GM20431 (cell line): Measurements from ENCODE around the gene RASL11B.

Source experiments
- in situ Hi-C: fragments of 300-500 bp; cut with MseI, MboI; formaldehyde crosslinking; loops from one replicate; pipeline ENCODE4 v1.15.0; 2020; ENCODE audit warnings: low sequenced_read_pairs; ENCODE audit not compliant: unreplicated experiment

Gene RASL11B

DNA sequence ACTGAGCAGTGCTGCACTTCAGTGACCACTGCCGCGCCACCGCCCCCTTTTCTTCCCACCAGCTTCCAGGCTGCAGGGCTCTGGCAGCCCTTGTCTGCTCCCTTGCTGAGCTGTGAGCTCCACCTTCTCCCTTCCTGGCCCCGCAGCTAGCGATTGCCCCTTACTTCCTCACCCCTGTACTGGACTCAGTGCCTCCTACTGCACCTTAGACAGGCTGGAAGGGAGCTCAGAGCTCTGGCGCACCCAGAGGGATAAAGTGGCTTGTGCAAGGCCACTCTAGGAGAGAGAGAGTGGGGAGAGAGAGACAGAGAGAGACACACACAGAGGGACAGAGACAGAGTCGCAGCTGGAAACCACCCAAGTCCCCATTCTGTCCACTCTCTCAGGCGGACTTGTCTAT, 6.0 kb downstream of the RASL11B start:
- in situ Hi-C loops: no loop called here

DNA sequence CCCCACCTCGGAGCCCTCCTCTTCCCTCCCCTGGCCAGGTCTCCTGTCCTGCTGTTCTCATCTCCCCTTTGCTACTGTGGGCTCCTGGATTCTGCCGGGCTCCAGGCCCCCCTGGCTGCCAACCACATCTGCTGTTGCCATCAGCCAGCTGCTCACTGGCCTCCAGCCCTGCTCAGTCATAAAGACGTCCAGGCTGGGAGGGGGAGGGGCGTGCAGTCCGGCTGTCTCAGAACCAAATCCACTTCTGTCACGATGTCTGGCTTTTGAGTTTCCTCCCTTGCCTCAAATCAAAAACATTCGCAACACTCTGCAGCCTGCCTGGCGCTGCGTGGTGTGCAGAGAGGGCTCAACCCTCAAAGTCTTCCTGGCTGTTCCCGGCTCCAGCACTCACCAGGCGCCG, 7.1 kb downstream of the RASL11B start:
- in situ Hi-C loops: no loop called here

DNA sequence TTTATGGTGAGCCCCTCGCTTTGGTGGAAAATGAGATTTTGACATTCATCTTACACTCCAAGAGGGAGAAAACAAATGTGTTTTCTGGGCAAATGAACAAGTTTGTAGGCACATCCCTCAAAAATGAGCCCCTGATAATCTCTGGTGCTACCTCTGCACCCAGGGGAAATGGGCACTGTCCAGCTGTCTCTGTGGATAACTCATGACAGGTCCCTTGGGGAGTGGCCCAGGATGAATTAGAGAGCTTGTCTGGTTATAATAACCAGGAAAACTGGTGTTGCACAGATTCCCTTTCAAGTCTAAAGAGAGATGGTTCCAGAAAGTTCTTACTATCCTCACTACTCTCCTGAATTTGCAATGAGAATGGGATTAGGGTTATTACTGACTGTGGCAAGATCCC, 7.5 kb downstream of the RASL11B start:
- in situ Hi-C loops: no loop called here

DNA sequence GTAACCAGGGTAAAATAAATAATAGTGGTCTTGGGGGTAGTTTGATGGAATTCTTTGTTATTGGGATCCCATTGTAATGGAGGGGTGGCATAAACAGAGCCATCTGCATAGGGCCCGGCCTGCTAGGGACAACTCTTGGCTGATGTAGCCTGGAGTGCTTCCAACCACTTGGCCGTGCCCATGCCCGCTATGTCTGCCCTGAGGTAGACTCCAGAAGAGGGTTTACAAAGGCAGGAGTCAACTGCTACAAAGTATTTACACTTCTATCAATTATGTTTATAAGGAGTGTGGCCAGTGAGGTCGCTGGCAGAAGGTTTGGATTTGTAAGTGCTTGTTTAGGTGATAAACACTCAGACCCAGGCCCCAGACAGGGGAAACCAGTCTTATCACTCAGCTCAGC, 8.1 kb downstream of the RASL11B start:
- in situ Hi-C loops: no loop called here

DNA sequence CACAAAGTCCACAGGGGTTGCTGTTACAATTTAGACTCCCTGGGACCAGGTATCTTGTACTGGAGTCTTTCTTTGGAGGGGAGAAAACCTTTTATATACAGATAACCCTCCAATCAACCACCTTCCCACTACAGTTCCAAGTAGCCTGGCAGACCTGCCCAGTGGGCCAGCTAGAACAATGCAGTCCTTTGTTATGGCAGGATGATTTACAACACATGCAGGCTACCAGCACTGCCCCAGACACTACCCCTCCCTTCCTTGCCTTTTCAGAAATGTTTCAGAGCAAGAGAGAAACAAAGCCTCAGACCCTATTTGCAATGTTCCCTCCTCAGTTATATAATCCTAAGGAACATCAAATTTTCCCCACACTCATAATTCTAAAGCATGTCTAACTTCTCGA, 11.1 kb downstream of the RASL11B start:
- in situ Hi-C loops: no loop called here

DNA sequence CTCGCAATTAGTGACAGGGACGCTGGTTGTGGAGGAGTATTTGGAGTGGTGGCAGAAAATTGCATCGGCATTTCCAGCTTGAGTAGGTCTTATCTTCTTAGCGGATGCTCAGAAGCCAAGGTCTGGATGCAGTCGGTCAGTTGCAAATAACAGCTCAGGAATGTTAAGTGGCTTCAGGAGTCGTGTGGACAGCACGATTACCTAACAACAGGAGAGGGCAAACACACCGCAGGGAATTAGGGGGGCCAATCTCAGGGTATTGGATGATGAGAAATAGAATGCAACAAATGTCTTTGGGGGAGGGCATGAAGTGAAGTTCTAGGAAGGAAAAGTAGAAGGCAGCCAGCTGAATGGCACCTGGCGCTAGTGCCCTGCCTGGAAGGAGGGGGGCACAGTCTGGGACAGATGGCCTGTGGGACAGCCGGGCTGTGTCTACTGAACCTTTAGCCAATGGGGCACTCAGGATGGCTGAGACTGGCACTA, 11.8 kb downstream of the RASL11B start:
- in situ Hi-C loops: no loop called here

DNA sequence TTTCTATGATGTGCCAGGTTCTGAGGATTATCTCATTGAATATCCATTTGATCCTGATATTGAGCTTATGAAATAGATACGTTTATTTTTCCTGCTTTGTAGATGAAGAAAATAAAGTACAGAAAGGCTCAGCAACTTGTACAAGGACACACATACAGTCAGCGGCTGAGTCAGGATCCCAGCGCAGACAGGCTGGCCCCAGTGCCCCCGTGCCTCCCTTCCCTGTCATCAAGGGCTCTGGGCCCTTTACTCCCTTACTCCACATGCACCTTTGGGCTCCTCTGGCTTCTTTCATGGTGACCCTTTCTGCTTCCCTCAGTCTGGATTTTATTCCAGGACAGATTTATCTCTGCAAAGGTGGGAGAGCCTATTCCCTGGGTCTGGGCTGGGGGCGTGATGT, 12.8 kb downstream of the RASL11B start:
- in situ Hi-C loops: no loop called here

DNA sequence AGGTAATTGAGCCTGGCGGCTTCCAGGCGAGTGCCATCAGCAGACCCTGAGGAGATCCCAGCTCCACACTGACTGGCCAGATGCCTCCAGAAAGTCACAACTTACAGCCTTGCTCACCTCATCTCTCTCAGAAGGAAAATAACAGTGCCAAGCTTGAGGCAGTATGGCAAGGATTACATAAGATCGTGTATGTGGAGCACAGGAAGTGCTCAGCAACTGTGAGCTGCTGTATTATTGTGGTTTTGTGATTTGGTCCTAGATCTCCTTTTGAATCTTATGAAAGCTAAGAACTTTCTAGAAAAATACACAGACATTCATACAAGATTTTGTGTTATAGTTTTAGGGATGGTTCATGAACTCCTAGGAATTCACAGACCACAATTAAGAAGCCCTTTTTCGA, 14.0 kb downstream of the RASL11B start:
- in situ Hi-C loops: no loop called here

DNA sequence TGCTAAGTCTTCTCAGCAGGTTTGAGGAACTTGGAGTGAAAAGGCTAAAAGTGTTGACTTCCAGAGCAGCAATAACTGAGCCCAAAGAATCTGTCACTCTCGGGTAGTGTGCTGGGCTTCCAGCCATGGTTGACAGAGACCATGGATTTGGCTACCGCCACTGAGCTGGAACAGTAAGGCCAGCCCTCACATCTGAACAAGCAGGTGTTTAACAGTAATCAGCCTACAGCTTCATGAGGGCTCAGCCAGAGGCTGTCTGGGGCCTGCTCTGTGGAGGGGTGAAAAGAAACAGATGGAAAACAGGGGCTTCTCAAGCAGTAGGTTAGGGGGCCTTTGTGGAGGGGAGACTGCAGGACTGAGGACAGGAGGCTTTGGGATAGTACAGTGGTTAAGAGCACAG, 14.9 kb downstream of the RASL11B start:
- in situ Hi-C loops: no loop called here

DNA sequence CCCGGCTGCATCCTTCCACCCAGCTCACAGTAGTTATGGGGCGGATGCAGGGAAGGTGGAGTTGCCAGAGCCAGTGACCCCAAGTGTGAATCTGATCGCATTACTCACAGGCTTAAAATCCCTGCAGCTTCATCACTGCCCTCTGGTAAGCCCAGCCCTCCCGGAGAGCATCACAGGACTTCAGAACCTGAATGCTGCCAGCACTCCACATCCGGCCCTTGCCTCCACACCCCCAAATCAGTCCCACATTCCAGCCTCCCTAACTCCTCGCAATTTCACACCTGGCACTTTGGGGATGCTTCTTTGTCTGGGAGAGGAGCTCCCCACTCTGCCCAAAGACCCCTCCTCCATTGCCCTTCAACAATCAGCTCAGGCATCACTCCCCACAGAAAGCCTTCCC, 15.6 kb downstream of the RASL11B start:
- in situ Hi-C loops: no loop called here

DNA sequence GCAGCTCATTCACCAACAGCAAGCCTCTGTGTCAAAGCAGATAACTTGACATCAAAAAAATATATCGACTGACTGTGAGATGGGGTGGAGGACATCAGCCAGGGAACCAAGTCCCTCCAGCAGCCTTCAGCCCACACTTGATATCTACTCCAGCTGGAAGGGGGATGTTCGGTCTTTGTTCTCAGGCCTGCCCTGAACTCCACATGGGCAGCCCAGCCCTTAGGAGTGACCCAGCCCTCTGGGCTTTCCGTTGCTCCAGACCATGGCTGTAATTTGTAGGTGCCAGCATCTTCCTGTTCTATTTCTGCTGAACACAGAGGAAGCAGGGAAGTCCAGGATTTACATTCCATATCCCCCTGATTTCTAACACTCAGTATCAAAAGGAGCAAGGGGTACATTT, 17.4 kb downstream of the RASL11B start:
- in situ Hi-C loops: no loop called here

DNA sequence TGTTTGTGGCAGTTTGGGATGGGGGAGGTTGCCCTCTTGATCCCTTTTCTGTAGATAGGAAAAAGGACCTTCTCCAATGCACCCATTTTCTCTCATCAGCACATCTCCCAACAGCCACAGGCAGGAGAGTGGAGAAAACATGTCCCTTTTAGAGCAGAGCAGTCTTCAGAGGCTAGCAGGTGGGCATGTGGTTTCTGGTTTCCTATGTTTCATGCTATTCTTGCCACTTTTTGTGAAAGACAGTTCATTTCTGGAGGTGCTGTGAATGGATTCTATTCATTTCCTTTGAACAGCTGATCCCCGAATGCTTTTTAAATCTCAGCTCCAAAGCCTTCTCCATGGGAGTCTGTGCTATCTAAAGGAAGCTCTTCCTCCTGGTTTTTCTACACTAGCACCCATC, 18.9 kb downstream of the RASL11B start:
- in situ Hi-C loops: no loop called here

DNA sequence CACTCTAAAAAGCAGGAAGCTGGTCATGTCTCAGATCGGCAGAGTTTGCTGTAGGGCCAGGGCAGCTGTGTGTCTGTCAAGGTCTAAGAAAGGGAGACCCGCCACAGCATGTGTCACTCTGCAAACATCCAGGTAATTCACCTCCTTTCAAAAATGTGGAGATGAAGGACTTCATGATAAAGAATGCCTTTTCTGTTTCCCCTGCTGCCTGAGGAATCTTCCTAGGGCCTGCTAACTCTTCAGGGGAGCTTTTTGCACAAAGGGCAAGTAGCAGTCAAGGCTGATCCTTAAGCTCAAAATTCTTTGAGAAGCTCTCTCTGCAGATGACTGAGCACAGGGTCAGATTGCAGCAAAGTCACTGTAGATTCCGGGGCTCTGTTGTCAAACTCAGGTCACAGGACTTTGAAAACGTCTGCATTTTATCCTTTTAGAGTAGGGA, 21.1 kb downstream of the RASL11B start:
- in situ Hi-C loops: no loop called here

DNA sequence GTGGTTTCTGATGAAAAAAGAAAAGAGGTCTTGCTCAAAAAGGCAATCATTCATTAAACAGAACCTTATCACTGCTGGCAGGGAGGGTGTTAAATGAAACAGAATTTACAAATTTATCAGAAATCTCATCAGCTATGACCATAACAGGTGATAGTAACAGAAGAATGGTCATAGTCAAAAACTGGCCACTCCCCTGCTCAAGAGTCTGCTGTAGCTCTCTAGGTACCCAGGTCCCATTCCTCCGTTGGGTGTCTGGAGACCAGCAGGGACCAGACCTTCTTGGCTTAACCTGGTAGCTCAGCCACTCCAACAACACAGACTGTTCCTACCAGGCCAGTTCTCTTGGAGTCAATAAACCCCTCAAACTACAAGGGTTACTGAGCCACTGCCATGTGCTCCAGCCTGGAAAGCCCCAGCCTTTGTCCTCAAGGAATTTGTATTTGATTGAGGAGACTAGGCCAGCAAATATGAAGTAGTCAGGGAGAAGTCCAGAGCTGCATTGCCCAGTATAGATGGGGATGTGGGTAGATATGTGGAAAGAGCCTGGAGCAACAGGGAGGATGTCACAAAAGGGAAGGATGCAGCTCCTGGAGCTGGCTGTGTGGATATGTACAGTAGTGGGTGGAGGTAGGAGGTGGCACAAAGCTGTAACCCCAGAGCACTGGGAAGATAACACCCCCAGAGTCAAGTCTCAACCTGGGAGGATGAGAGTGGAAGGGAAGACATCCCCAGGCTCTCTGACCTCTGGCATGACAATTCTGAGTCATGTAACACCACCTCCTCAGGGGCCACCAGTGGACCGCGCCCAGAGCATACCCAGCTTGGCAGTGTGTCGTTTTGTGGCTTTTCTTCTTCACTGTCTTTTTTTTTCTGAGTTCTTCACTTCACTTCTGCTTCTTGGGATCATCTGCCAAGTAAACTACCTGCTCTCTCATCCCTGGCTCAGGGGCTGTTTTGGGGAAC, 21.9 kb downstream of the RASL11B start:
- in situ Hi-C loops: no loop called here

DNA sequence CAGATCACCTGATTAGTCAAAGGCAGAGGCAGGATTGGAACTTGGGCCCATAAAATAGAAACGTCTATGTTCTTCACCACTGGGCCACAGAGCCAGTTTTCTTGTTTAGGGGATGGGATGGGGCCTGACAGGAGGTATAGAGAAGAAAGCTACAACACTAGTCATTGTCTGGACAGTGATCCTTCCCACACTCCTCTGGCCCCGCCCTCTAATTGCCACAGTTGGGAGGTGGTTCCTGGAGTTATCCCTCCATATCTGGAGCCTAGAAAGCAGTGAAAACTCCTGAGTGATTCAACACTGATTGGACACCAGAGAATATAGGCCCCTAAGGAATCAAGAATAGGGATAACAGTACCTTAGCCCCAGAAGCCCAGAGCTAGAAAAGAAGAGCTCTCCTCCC, 22.9 kb downstream of the RASL11B start:
- in situ Hi-C loops: no loop called here

DNA sequence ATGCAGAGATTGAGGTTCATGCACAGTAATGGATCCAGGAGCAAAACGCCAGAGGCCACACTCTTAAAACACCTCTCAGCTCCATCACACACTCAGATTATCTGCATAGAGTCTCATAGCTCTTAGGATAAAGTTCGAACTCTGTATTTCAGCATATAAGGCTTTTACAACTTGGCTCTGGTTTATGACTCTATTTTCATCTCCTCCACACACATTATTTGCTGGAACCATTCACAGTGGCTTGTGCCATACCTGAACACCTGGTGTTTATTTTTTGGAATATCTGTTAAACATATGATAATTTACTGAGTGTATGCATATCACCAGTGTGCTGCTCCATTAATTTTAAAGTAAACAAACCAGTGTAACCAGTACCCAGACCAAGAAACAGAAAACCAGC, 27.2 kb downstream of the RASL11B start:
- in situ Hi-C loops: no loop called here

DNA sequence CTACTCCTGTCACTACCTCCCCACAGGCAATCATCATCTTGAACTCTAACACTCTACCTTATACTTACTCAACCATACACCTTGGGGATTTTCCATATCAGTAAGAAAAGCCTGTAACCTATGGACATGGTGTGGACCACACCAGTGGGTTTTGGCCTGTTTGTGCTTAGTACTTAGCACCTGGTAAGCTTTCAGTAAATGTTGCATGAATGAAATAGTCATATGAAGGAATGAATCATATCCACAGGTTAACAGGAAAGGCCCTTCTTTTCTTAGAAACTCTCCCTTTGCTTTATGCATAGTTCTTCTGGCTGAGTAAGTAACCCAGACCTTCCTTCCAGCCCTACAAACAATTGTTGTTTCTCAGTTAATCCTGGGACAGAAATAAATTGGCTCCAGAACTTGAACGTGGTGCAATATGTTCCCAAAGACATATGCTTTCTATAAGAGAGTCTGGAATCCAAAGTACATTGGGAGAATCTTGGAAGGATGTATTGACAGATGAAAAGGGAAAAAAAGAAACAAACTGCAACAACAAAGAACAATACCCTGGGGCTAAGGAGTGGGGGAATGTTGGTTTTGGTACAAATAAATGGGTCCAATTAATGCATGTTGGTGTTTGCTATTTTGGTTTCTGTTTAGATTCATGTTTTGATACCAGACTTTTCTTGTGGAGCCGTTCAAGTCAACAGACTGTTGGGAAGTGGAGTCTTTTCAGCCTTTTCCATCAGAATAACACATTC, 27.8 kb downstream of the RASL11B start:
- in situ Hi-C loops: no loop called here

DNA sequence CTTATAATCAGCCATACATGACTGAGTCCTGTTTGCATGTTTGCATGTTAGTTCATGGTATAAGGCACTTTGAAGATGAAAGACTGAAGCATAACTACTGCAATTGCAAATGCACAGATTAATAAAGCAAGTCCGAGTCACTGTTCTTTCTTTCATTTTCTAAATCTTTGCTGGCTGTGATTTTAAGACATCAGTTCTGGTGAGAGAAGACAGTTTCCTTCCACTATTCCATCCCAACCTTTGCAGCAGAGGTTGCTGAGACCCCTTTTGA, 28.3 kb downstream of the RASL11B start:
- in situ Hi-C loops: no loop called here

DNA sequence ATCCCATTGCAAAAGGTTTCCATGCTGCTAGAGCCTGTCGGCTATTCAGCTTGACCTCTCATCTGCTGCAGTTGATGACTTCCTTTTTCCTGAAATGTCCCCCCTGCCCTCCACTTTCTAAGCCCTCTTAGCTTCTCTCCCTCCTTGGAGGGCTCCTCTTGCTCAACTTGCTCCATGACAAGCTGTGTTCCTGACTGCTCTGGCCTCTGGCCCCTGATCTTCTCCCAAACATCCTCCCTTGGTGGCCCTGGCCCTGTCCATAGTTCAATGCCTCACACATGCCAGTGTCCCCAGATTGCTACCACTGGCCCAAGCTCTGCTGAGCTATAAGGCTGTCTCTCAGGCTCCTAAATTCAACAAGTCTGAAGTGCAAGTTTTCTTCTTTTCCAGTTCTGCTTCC, 29.6 kb downstream of the RASL11B start:
- in situ Hi-C loops: no loop called here

DNA sequence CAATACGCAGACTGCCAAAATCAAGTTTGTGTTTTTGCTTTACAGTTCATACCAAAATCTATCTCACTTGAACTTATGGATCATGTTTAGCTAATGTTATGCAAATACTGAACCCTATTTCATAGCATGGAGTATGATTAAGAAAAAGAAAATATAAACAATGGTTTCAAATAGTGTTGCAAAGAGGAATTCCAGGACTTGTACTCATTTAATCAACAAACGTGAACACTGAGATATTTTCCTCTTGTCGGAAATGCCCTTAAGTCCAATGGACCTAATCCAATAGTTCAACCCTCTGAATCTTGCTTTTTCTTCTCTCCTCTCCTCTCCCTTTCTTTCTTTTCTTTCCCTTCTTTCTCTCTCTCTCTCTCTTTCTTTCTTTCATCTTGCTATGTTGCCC, 30.8 kb downstream of the RASL11B start:
- in situ Hi-C loops: no loop called here

DNA sequence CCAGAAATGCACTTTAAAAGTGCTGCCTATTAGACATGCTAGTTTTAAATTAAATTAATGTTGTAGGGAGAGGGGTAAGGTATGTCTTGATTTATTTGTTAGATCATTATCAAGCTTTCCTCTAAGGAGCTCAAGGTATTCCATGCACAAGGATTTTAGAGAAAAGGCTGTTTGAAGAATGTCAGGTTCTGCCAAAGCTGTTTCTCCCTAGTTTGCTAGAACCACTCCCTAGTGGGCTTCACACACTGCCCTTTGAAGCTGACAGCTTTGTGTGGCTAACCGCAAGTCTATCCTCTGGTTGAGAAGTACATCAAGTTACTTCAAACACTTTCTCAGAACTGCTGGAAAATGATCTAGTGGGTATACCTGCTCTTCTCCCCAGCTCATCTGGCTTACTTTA, 32.3 kb downstream of the RASL11B start:
- in situ Hi-C loops: no loop called here
